OCI-LY1 (cell line): ENCODE results near the gene SLIT3.

Source experiments
- H2AFZ ChIP-seq: fragments of 200-600 bp; sonication (generic), shearing (Covaris generic); 2 replicates; pipeline ENCODE4 v1.6.0; 2014; ENCODE audit warnings: antibody characterized with exemption, mild to moderate bottlenecking, low read length
- H3F3A ChIP-seq: fragments of 200-600 bp; sonication (generic), shearing (Covaris generic); 2 replicates; pipeline ENCODE4 v1.6.0; 2014; ENCODE audit warnings: mild to moderate bottlenecking, antibody characterized with exemption, low read length, moderate library complexity; ENCODE audit not compliant: insufficient read depth
- H3K27ac ChIP-seq: fragments of 200-600 bp; sonication (generic); 2 replicates; pipeline ENCODE4 v1.5.1; 2014; ENCODE audit warnings: low read length, mixed run types, mild to moderate bottlenecking, low read depth; ENCODE audit not compliant: poor library complexity, severe bottlenecking
- H3K27me3 ChIP-seq: fragments of 200-600 bp; sonication (generic); 2 replicates; pipeline ENCODE4 v1.6.0; 2014; ENCODE audit warnings: antibody characterized with exemption, mild to moderate bottlenecking, low read length, moderate library complexity; ENCODE audit not compliant: insufficient read depth
- H3K36me3 ChIP-seq: fragments of 200-600 bp; sonication (generic); 2 replicates; pipeline ENCODE4 v1.6.1; 2014; ENCODE audit warnings: mild to moderate bottlenecking, antibody characterized with exemption, low read length, moderate library complexity, mixed read lengths; ENCODE audit not compliant: insufficient read depth
- H3K4me1 ChIP-seq: fragments of 200-600 bp; sonication (generic); 2 replicates; pipeline ENCODE4 v1.5.1; 2014; ENCODE audit warnings: mild to moderate bottlenecking, low read length, moderate library complexity; ENCODE audit not compliant: insufficient read depth, severe bottlenecking
- H3K4me2 ChIP-seq: fragments of 200-600 bp; sonication (generic), shearing (Covaris generic); 2 replicates; pipeline ENCODE4 v1.6.1; 2014; ENCODE audit warnings: low read length
- H3K4me3 ChIP-seq: fragments of 200-600 bp; sonication (generic); 2 replicates; pipeline ENCODE4 v1.5.1; 2014; ENCODE audit warnings: low read length, low read depth, mild to moderate bottlenecking, mixed read lengths; ENCODE audit not compliant: poor library complexity, severe bottlenecking
- H3K79me2 ChIP-seq: fragments of 200-600 bp; shearing (Covaris generic); 2 replicates; pipeline ENCODE4 v1.6.1; 2016; ENCODE audit warnings: mixed run types, low read length, mixed read lengths; ENCODE audit not compliant: insufficient read depth
- H3K9ac ChIP-seq: fragments of 200-600 bp; sonication (generic), shearing (Covaris generic); 2 replicates; pipeline ENCODE4 v1.6.1; 2014; ENCODE audit warnings: mild to moderate bottlenecking, low read length, mixed read lengths
- H3K9me2 ChIP-seq: fragments of 200-600 bp; sonication (generic), shearing (Covaris generic); 2 replicates; pipeline ENCODE4 v1.6.1; 2014; ENCODE audit warnings: low read depth, mild to moderate bottlenecking, low read length, mixed read lengths
- H3K9me3 ChIP-seq: fragments of 200-600 bp; shearing (Covaris generic); 2 replicates; pipeline ENCODE4 v1.6.1; 2014; ENCODE audit warnings: low read length, mixed read lengths
- H4K20me1 ChIP-seq: fragments of 200-600 bp; sonication (generic), shearing (Covaris generic); 2 replicates; pipeline ENCODE4 v1.6.0; 2016; ENCODE audit warnings: mild to moderate bottlenecking, low read length; ENCODE audit not compliant: insufficient read depth
- EZH2 ChIP-seq: fragments of 200-600 bp; sonication (generic), shearing (Covaris generic); IDR thresholded peaks from 2 replicates; pipeline ENCODE4 v1.8.0; 2017; ENCODE audit warnings: borderline replicate concordance, mixed run types, mild to moderate bottlenecking, antibody characterized with exemption, low read length, moderate library complexity, mixed read lengths
- TF ChIP-seq, protein P1 (sequence below): fragments of 200-600 bp; sonication (generic), shearing (Covaris generic); IDR thresholded peaks from 2 replicates; pipeline ENCODE4 v1.5.1; 2017; ENCODE audit warnings: mild to moderate bottlenecking, antibody characterized with exemption, low read length, moderate library complexity, mixed read lengths

Gene SLIT3

DNA sequence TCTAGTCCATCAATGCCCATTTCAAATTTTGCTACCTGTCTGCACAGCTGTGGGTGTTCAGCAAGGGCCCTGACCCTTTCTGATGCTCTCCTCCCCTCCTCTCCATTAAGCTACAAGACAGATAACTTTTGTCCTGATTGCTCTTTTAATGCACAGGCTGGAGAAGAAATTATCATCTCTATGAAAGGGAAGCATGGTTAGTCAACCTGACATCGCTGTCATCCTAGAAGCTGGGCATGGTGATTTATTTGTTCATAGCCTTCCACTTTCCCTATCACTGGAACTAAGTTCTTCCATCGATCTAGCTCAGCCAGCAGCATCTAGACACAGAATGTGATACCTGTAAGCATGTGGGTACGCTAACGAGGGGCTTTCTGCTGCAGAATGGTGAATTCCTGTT, 50.1 kb downstream of the SLIT3 start:
- H3K4me2 ChIP-seq = no peak overlapping the region
- no peak overlapping the region for H3K9ac ChIP-seq
- H3K27me3 ChIP-seq = no peaks in the 10 kb centered on the region
- H3K9me2 ChIP-seq = no peaks in the 10 kb centered on the region
- TF ChIP-seq EZH2 = no peak
- TF ChIP-seq, protein P1, sequence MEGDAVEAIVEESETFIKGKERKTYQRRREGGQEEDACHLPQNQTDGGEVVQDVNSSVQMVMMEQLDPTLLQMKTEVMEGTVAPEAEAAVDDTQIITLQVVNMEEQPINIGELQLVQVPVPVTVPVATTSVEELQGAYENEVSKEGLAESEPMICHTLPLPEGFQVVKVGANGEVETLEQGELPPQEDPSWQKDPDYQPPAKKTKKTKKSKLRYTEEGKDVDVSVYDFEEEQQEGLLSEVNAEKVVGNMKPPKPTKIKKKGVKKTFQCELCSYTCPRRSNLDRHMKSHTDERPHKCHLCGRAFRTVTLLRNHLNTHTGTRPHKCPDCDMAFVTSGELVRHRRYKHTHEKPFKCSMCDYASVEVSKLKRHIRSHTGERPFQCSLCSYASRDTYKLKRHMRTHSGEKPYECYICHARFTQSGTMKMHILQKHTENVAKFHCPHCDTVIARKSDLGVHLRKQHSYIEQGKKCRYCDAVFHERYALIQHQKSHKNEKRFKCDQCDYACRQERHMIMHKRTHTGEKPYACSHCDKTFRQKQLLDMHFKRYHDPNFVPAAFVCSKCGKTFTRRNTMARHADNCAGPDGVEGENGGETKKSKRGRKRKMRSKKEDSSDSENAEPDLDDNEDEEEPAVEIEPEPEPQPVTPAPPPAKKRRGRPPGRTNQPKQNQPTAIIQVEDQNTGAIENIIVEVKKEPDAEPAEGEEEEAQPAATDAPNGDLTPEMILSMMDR = no peak
- H3K4me3 ChIP-seq = no peak overlapping the region
- no peaks in the 10 kb centered on the region for H3K36me3 ChIP-seq
- no peaks in the 10 kb centered on the region for H3K79me2 ChIP-seq
- no peaks in the 10 kb centered on the region for H4K20me1 ChIP-seq
- H3F3A ChIP-seq = no peaks in the 10 kb centered on the region
- H3K9me3 ChIP-seq = no peaks in the 10 kb centered on the region
- H3K27ac ChIP-seq = no peak overlapping the region
- no peaks in the 10 kb centered on the region for H3K4me1 ChIP-seq
- no peak overlapping the region for H2AFZ ChIP-seq

DNA sequence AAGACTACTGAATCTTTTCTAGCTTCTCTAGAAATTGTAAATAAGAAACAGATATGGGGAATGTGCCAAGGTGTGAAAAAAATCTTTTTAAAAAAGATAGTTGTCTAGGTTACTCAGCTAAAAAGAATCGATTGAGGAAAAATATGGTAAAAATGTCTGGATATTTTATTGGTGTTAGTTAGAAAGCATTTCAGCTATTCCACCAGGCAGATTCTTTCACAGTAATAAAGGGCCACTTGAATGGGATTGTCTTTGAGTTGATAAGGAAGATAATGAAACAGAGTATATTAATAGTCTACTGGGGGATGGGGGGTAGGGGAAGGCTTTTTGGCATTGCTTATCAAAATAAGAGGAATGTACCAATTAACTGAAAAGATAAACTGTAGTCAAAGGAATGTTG, 51.9 kb downstream of the SLIT3 start:
- Histone ChIP-seq H3K36me3 (no peaks in the 10 kb centered on the region), H3K4me3 (no peak overlapping the region), H3K4me1 (no peaks in the 10 kb centered on the region), H3K4me2 (no peak overlapping the region), H3K9me3 (no peaks in the 10 kb centered on the region), H3K79me2 (no peaks in the 10 kb centered on the region), H2AFZ (no peak overlapping the region), H3K9ac (no peak overlapping the region), H3K9me2 (no peaks in the 10 kb centered on the region), H4K20me1 (no peaks in the 10 kb centered on the region), H3F3A (no peaks in the 10 kb centered on the region), H3K27me3 (no peaks in the 10 kb centered on the region), H3K27ac (no peak overlapping the region)
- TF ChIP-seq, protein P1 = no peak
- no peak for TF ChIP-seq EZH2

DNA sequence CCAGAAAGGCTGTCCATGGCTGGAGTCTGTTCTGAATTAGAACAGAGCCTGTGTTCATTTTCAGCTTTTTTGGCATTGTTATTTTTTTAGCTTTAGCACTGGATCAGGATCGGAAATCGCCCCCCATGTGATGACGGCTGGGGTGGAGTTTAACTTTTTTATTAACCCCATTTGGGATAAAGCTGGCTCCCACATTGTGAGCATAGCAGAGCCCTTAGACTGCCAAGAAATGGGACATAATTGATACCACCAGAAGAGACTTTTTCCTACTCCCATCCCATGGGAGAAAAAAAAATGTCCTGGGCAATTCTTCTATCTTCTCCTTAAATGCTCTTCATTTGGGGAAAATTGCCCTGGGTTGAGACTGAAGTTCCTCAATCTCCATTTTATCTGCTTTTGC, 52.4 kb downstream of the SLIT3 start:
- no peaks in the 10 kb centered on the region for H3K36me3 ChIP-seq
- H2AFZ ChIP-seq = no peak overlapping the region
- H3K79me2 ChIP-seq = no peaks in the 10 kb centered on the region
- H3K4me3 ChIP-seq = no peak overlapping the region
- TF ChIP-seq, protein P1 = no peak
- TF ChIP-seq EZH2 = no peak
- H3K27me3 ChIP-seq = no peaks in the 10 kb centered on the region
- no peaks in the 10 kb centered on the region for H4K20me1 ChIP-seq
- no peaks in the 10 kb centered on the region for H3F3A ChIP-seq
- no peak overlapping the region for H3K9ac ChIP-seq
- no peaks in the 10 kb centered on the region for H3K9me2 ChIP-seq
- H3K27ac ChIP-seq = no peak overlapping the region
- H3K4me1 ChIP-seq = no peaks in the 10 kb centered on the region
- no peaks in the 10 kb centered on the region for H3K9me3 ChIP-seq
- H3K4me2 ChIP-seq = no peak overlapping the region
